ENCODE measurements around the gene TCOF1. TPM values are rescaled to one million over a fixed set of nuclear protein-coding genes. Genes with fewer than 3 reads are reported as not detected.

The TCOF1 gene
- total RNA-seq, 2 donors from 2014 or later: 17.3 to 68.5 TPM

GRCh38 chr5:150316320-150316719 lies 41.2 kb upstream of the TCOF1 start:
- intact Hi-C loops (cut with DNase I): no loop called here
- Histone ChIP-seq H3K9me3 (no peaks in the 10 kb centered on the region), H3K27me3 (no peaks in the 10 kb centered on the region), H3K4me1 (no peaks in the 10 kb centered on the region), H3K36me3 (no peaks in the 10 kb centered on the region), H3K4me3 (no peak overlapping the region), H3K9ac (ENCODE audit: low read depth in 2 of 2, low read length in 2 of 2) (no peak overlapping the region), H3K27ac (no peak overlapping the region)
- DNase-seq: no peak
- TF ChIP-seq, protein P1, sequence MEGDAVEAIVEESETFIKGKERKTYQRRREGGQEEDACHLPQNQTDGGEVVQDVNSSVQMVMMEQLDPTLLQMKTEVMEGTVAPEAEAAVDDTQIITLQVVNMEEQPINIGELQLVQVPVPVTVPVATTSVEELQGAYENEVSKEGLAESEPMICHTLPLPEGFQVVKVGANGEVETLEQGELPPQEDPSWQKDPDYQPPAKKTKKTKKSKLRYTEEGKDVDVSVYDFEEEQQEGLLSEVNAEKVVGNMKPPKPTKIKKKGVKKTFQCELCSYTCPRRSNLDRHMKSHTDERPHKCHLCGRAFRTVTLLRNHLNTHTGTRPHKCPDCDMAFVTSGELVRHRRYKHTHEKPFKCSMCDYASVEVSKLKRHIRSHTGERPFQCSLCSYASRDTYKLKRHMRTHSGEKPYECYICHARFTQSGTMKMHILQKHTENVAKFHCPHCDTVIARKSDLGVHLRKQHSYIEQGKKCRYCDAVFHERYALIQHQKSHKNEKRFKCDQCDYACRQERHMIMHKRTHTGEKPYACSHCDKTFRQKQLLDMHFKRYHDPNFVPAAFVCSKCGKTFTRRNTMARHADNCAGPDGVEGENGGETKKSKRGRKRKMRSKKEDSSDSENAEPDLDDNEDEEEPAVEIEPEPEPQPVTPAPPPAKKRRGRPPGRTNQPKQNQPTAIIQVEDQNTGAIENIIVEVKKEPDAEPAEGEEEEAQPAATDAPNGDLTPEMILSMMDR (IDR thresholded peaks at IDR 0.05): no peak

- TF ChIP-seq, protein P1 (IDR thresholded peaks at IDR 0.05): no peak
- H3K9ac ChIP-seq (ENCODE audit: low read depth in 2 of 2, low read length in 2 of 2): no peak overlapping the region
- H3K27me3 ChIP-seq: no peaks in the 10 kb centered on the region
- H3K4me1 ChIP-seq: no peaks in the 10 kb centered on the region
- no peak for DNase-seq
- intact Hi-C loops (cut with DNase I): no loop called here
- H3K9me3 ChIP-seq: no peaks in the 10 kb centered on the region
- H3K36me3 ChIP-seq: no peaks in the 10 kb centered on the region
- no peak overlapping the region for H3K27ac ChIP-seq
- no peak overlapping the region for H3K4me3 ChIP-seq
Observed at GRCh38 chr5:150317048-150318003, 40.2 kb upstream of the TCOF1 start.

GRCh38 chr5:150318613-150319483 lies 38.6 kb upstream of the TCOF1 start:
- Histone ChIP-seq H3K27ac (no peak overlapping the region), H3K9me3 (no peaks in the 10 kb centered on the region), H3K4me3 (no peak overlapping the region), H3K27me3 (no peaks in the 10 kb centered on the region), H3K9ac (ENCODE audit: low read depth in 2 of 2, low read length in 2 of 2) (no peak overlapping the region), H3K4me1 (no peaks in the 10 kb centered on the region), H3K36me3 (no peaks in the 10 kb centered on the region)
- no peak for DNase-seq
- intact Hi-C loops (cut with DNase I): no loop called here
- TF ChIP-seq, protein P1 (IDR thresholded peaks at IDR 0.05): no peak

GRCh38 chr5:150319484-150319790 lies 38.1 kb upstream of the TCOF1 start:
- no peaks in the 10 kb centered on the region for H3K36me3 ChIP-seq
- intact Hi-C loops (cut with DNase I): no loop called here
- H3K4me1 ChIP-seq: no peaks in the 10 kb centered on the region
- DNase-seq: no peak
- no peak overlapping the region for H3K4me3 ChIP-seq
- H3K9me3 ChIP-seq: no peaks in the 10 kb centered on the region
- H3K27me3 ChIP-seq: no peaks in the 10 kb centered on the region
- H3K9ac ChIP-seq (ENCODE audit: low read depth in 2 of 2, low read length in 2 of 2): no peak overlapping the region
- TF ChIP-seq, protein P1 (IDR thresholded peaks at IDR 0.05): no peak
- H3K27ac ChIP-seq: no peak overlapping the region

GRCh38 chr5:150320044-150320613 lies 37.4 kb upstream of the TCOF1 start:
- TF ChIP-seq, protein P1 (IDR thresholded peaks at IDR 0.05): no peak
- Histone ChIP-seq H3K36me3 (no peaks in the 10 kb centered on the region), H3K9ac (ENCODE audit: low read depth in 2 of 2, low read length in 2 of 2) (no peak overlapping the region), H3K9me3 (no peaks in the 10 kb centered on the region), H3K27ac (no peak overlapping the region), H3K27me3 (no peaks in the 10 kb centered on the region), H3K4me1 (no peaks in the 10 kb centered on the region), H3K4me3 (no peak overlapping the region)
- intact Hi-C loops (cut with DNase I): no loop called here
- DNase-seq: peak; percentile 50

Data from colonic mucosa (tissue), 4 donors.